ENCODE results near the gene TPPP2. TPM values are rescaled to one million over a fixed set of nuclear protein-coding genes. Genes with fewer than 3 reads are reported as not detected.
A peak's percentile ranks its signal among the peaks of the same experiment; 100 is the strongest.
"Not testable (repeated sequence)": the region's sequence is repeated elsewhere in the genome, so short reads cannot be mapped to it uniquely, and the experiment has no call there.

The TPPP2 gene
- total RNA-seq, 4 donors from 2014 or later = 0.67 TPM; not detected in 3

- intact Hi-C loops (cut with DNase I; ENCODE audit: low total_unique reads) = no loop called here
- no peaks in the 10 kb centered on the region for H3K27me3 ChIP-seq
Measured at GRCh38 chr14:21003788-21004346, 26.1 kb upstream of the TPPP2 start.

GRCh38 chr14:21009721-21010120 lies 20.3 kb upstream of the TPPP2 start:
- H3K9me3 ChIP-seq; H3K27me3 ChIP-seq; H3K36me3 ChIP-seq; H3K4me1 ChIP-seq; intact Hi-C loops (cut with DNase I; ENCODE audit: low total_unique reads); H3K27ac ChIP-seq; DNase-seq; H3K4me3 ChIP-seq: not testable (repeated sequence)

More at GRCh38 chr14:21003788-21004346, 26.1 kb upstream of the TPPP2 start:
- Histone ChIP-seq H3K9me3 (no peaks in the 10 kb centered on the region), H3K4me3 (no peak overlapping the region), H3K27ac (no peak overlapping the region), H3K36me3 (no peaks in the 10 kb centered on the region), H3K4me1 (no peaks in the 10 kb centered on the region)
- no peak for DNase-seq
- TF ChIP-seq CTCF (IDR thresholded peaks at IDR 0.05) (no peak), POLR2A (IDR thresholded peaks at IDR 0.05) (no peak)

GRCh38 chr14:21011136-21011535 lies 18.9 kb upstream of the TPPP2 start:
- H3K36me3 ChIP-seq = no peaks in the 10 kb centered on the region
- peaks cover 3 to 4% of the 10 kb centered on the region in 2 donors for H3K4me1 ChIP-seq
- intact Hi-C loops (cut with DNase I; ENCODE audit: low total_unique reads) = no loop called here
- no peaks in the 10 kb centered on the region for H3K27me3 ChIP-seq
- H3K4me3 ChIP-seq = no peak overlapping the region
- DNase-seq = no peak
- TF ChIP-seq POLR2A (IDR thresholded peaks at IDR 0.05) (no peak), CTCF (IDR thresholded peaks at IDR 0.05) (no peak)
- H3K27ac ChIP-seq = no peak overlapping the region
- H3K9me3 ChIP-seq = no peaks in the 10 kb centered on the region

GRCh38 chr14:21014761-21015190 lies 15.2 kb upstream of the TPPP2 start:
- Histone ChIP-seq H3K9me3 (no peaks in the 10 kb centered on the region), H3K36me3 (no peaks in the 10 kb centered on the region), H3K27me3 (no peaks in the 10 kb centered on the region), H3K4me1 (peaks cover 3 to 4% of the 10 kb centered on the region in 2 donors), H3K27ac (peak overlapping the region; percentile 41 to 61), H3K4me3 (no peak overlapping the region)
- intact Hi-C loops (cut with DNase I; ENCODE audit: low total_unique reads) = no loop called here
- DNase-seq = peak; percentile 85 to 91
- TF ChIP-seq CTCF (IDR thresholded peaks at IDR 0.05) (peak; percentile 96 to 98 (median 97)), POLR2A (IDR thresholded peaks at IDR 0.05) (no peak)

GRCh38 chr14:21015312-21015711 lies 14.7 kb upstream of the TPPP2 start:
- Histone ChIP-seq H3K27ac (peak overlapping the region; percentile 6 to 61), H3K36me3 (no peaks in the 10 kb centered on the region), H3K4me3 (no peak overlapping the region), H3K27me3 (no peaks in the 10 kb centered on the region), H3K9me3 (no peaks in the 10 kb centered on the region), H3K4me1 (peaks cover 3 to 4% of the 10 kb centered on the region in 2 donors)
- intact Hi-C loops (cut with DNase I; ENCODE audit: low total_unique reads) = no loop called here
- TF ChIP-seq POLR2A (IDR thresholded peaks at IDR 0.05) (no peak), CTCF (IDR thresholded peaks at IDR 0.05) (no peak)
- no peak for DNase-seq
